ENCODE measurements around the gene M1AP.

The M1AP gene

DNA sequence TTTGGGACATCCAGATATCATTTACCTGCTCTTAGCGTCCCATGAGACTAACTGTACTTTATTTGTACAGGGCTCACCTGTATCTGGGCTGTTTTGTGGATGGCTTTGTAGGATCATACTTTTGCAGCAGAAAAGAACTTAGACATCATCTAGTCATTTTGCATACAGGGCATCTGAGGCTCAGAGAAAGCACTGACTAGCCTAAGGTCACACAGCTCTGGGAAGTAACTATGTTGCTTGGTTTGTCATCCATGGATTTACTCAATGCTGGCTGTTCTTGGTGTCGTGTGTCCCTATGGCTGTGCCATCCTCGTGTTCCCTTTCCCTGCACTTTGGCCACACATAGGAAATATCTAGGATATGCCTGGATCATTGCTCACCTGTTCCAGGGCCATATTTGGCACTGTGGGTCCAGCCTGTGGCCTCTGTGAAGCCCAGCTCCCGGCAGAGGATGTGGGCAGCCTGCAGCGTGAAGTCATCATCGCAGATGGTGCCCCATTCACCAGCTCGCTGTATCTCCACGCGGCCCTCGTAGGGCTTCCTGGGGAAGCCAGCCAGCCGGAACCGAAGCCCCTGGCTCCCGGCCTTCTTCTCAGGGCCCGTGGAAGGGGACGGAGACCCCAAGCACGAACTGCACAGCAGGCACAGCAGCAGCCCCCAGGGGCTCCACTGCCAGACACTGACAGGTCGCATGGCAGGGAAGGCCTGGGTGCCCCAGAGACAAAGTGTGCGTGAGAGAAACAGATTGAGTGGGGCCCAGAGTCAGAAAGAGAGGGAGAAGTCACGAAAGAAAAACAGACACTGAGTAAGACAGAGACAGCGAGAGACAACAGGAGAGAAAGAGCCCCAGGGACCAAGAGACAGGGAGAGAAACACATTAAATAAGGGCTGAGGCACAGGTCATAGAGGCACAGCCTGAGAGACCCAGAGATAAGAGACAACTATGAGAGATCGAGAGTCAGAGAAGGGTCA is 95.9 kb downstream of the M1AP start:
- Histone ChIP-seq H3K27me3 (ENCODE audit: control insufficient read depth in 2 of 2, insufficient read depth in 2 of 2, low read length in 2 of 2) (no peaks in the 10 kb centered on the region), H3K9me3 (ENCODE audit: control insufficient read depth in 2 of 2, low read length in 2 of 2) (no peaks in the 10 kb centered on the region), H3K36me3 (ENCODE audit: control insufficient read depth in 2 of 2, insufficient read depth in 2 of 2, low read length in 2 of 2) (peaks cover 0 to 7% of the 10 kb centered on the region in 2 donors), H3K9ac (ENCODE audit: low read depth in 1 of 2, low read length in 2 of 2) (no peak overlapping the region), H3K4me1 (ENCODE audit: control insufficient read depth in 2 of 2, insufficient read depth in 2 of 2, low read length in 2 of 2) (peaks cover 8 to 23% of the 10 kb centered on the region in 2 donors), H3K4me3 (ENCODE audit: low read length in 2 of 2) (no peak overlapping the region), H3K27ac (ENCODE audit: low read depth in 2 of 2, low read length in 2 of 2) (no peak overlapping the region)

DNA sequence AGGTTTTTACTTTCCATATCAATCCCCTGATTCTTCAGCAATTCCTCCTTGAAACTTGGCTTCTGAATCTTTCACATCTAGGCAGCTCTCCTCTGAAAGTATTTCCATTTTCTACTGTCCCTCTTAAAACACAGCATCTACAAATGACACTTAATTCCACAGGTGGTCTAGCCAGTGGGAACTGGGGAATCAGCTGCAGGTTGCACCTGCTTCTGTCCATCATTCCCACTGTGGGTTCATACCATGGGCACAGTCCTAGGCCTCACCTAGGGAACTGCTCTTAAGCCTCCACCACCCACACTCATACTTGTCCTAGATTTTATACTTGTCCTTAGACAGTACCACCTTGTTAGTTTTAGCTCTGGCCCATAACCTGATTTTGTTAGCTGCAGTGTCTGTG is 96.6 kb downstream of the M1AP start:
- H3K9ac ChIP-seq (ENCODE audit: low read depth in 1 of 2, low read length in 2 of 2), result no peak overlapping the region
- peaks cover 5 to 23% of the 10 kb centered on the region in 2 donors for H3K4me1 ChIP-seq (ENCODE audit: control insufficient read depth in 2 of 2, insufficient read depth in 2 of 2, low read length in 2 of 2)
- no peaks in the 10 kb centered on the region for H3K9me3 ChIP-seq (ENCODE audit: control insufficient read depth in 2 of 2, low read length in 2 of 2)
- H3K4me3 ChIP-seq (ENCODE audit: low read length in 2 of 2), result no peak overlapping the region
- H3K27me3 ChIP-seq (ENCODE audit: control insufficient read depth in 2 of 2, insufficient read depth in 2 of 2, low read length in 2 of 2), result no peaks in the 10 kb centered on the region
- H3K27ac ChIP-seq (ENCODE audit: low read depth in 2 of 2, low read length in 2 of 2), result no peak overlapping the region
- peaks cover 0 to 3% of the 10 kb centered on the region in 2 donors for H3K36me3 ChIP-seq (ENCODE audit: control insufficient read depth in 2 of 2, insufficient read depth in 2 of 2, low read length in 2 of 2)

DNA sequence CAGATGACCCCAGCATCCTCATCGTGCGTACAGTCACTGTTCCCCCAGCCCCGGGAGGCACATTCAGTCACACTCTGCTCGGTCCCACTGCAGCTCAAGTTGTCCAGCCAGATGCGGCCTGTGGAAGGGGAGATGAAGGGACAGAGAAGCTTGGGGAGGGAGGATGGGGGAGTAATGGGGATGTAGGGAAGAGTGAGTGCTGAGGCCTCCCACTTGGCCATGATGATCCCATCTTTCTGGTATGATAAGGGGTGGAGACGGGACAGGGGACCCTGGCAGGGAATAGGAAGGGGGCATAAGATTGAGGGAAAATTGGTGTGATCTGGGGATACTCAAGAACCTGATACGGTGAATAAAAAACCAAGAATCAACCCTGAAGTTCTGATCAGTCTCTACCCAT is 97.9 kb downstream of the M1AP start:
- H3K4me3 ChIP-seq (ENCODE audit: low read length in 2 of 2), result no peak overlapping the region
- H3K9me3 ChIP-seq (ENCODE audit: control insufficient read depth in 2 of 2, low read length in 2 of 2), result no peaks in the 10 kb centered on the region
- H3K36me3 ChIP-seq (ENCODE audit: control insufficient read depth in 2 of 2, insufficient read depth in 2 of 2, low read length in 2 of 2), result no peaks in the 10 kb centered on the region
- H3K27ac ChIP-seq (ENCODE audit: low read depth in 2 of 2, low read length in 2 of 2), result no peak overlapping the region
- peaks cover 5 to 23% of the 10 kb centered on the region in 2 donors for H3K4me1 ChIP-seq (ENCODE audit: control insufficient read depth in 2 of 2, insufficient read depth in 2 of 2, low read length in 2 of 2)
- no peak overlapping the region for H3K9ac ChIP-seq (ENCODE audit: low read depth in 1 of 2, low read length in 2 of 2)
- H3K27me3 ChIP-seq (ENCODE audit: control insufficient read depth in 2 of 2, insufficient read depth in 2 of 2, low read length in 2 of 2), result no peaks in the 10 kb centered on the region

DNA sequence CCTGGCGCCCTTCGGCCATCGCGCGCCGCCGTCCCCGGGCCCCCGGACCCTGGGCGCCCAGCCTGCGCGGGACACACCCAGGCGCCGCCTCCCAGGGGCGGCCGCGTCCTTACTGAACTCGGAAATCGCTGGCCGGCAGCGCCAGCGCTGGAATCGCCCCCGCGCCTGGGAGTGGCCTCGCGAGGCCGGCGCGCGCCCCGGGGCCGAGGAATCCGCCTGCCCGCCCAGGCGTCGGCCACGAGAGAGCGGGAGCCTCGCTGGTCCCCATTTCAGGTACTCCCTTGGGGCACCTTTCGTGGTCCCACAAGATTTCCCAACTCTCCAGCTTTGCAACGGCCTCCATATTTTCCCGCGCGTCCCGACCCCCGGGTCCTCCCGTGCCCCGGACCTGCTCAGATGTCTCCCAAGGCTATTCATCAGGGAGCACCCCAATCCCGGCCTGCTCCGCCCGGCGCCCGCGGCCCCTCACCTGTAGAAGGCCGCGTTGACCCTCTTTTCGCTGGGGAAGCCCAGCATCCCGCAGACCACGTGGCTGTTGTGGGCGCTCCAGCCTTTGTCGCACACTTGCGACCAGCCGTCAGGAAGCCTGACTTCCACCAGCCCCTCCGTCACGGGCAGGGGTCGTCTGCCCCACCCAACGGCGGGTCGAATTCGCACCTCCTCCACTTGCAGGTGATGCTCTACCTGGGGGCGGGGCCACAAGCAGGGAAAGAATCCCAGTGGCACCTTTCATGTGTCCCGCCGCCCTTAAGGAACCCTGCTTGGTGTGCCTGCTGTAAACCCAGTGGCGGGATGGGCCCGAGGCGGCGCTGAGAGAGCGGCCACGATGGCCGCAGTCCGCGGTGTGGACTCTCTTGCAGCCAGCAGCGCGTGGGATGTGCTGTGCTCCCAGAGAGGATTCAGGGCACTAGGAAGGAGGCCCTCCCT is 99.0 kb downstream of the M1AP start:
- H3K4me3 ChIP-seq (ENCODE audit: low read length in 2 of 2), result peak overlapping the region; percentile 66 to 67
- no peaks in the 10 kb centered on the region for H3K27me3 ChIP-seq (ENCODE audit: control insufficient read depth in 2 of 2, insufficient read depth in 2 of 2, low read length in 2 of 2)
- H3K27ac ChIP-seq (ENCODE audit: low read depth in 2 of 2, low read length in 2 of 2), result peak overlapping the region; percentile 43 to 57
- H3K36me3 ChIP-seq (ENCODE audit: control insufficient read depth in 2 of 2, insufficient read depth in 2 of 2, low read length in 2 of 2), result no peaks in the 10 kb centered on the region
- peak overlapping the region; percentile 52 to 74 for H3K9ac ChIP-seq (ENCODE audit: low read depth in 1 of 2, low read length in 2 of 2)
- peaks cover 5 to 23% of the 10 kb centered on the region in 2 donors for H3K4me1 ChIP-seq (ENCODE audit: control insufficient read depth in 2 of 2, insufficient read depth in 2 of 2, low read length in 2 of 2)
- no peaks in the 10 kb centered on the region for H3K9me3 ChIP-seq (ENCODE audit: control insufficient read depth in 2 of 2, low read length in 2 of 2)

DNA sequence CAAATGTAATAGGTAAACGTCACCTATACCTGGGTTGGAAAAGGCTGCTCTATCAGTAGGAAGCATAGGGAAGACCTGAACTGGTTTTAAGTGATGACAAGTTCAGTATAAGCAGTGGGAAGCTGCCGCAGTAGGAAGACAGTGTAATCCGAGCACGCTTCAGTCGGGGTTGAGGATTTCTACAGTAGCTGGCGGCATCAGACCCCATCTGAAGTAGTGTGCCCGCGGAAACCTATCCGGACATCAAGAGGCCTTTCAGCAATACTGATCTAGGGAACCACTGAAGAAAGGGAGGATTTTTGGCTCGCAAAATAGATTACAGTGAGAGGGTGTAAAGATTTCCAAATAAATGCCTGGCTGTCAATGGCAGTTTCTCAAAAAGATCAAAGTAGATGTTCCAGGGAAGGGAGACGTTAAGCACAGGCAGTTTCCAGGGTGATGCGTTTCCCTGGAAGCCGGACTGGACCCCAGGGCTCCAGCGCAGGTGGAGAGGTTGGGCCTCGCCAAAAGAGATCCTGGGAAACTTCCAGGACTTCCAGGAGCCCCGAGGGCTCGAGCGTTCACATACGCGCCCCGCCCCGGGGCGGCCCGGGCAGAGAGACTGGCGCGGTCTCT is 99.7 kb downstream of the M1AP start:
- peak overlapping the region; percentile 59 to 67 for H3K4me3 ChIP-seq (ENCODE audit: low read length in 2 of 2)
- H3K4me1 ChIP-seq (ENCODE audit: control insufficient read depth in 2 of 2, insufficient read depth in 2 of 2, low read length in 2 of 2), result peaks cover 5 to 22% of the 10 kb centered on the region in 2 donors
- no peaks in the 10 kb centered on the region for H3K27me3 ChIP-seq (ENCODE audit: control insufficient read depth in 2 of 2, insufficient read depth in 2 of 2, low read length in 2 of 2)
- H3K9me3 ChIP-seq (ENCODE audit: control insufficient read depth in 2 of 2, low read length in 2 of 2), result no peaks in the 10 kb centered on the region
- no peaks in the 10 kb centered on the region for H3K36me3 ChIP-seq (ENCODE audit: control insufficient read depth in 2 of 2, insufficient read depth in 2 of 2, low read length in 2 of 2)
- H3K27ac ChIP-seq (ENCODE audit: low read depth in 2 of 2, low read length in 2 of 2), result peak overlapping the region; percentile 43 to 57
- peak overlapping the region; percentile 49 to 74 for H3K9ac ChIP-seq (ENCODE audit: low read depth in 1 of 2, low read length in 2 of 2)

DNA sequence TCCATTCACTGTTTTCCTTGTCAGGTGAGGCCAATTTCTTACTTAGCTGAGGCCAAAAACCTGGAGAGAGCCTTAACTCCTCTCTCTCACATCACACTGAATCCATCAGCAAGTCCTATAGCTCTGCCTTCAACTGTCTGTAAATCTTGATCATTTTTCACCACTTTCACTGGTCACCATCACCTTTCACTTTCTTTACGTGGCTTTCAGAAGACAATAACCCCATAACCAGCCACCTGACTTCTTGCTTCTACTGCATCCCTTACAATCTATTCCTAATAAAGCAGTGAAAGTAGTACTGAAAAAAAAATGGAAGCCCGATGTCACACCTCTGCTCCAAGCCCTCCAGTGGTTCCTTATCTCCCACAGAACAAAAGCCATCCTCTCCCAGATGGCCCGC is 102.1 kb downstream of the M1AP start:
- no peaks in the 10 kb centered on the region for H3K27me3 ChIP-seq (ENCODE audit: control insufficient read depth in 2 of 2, insufficient read depth in 2 of 2, low read length in 2 of 2)
- H3K9ac ChIP-seq (ENCODE audit: low read depth in 1 of 2, low read length in 2 of 2), result no peak overlapping the region
- peaks cover 5 to 19% of the 10 kb centered on the region in 2 donors for H3K4me1 ChIP-seq (ENCODE audit: control insufficient read depth in 2 of 2, insufficient read depth in 2 of 2, low read length in 2 of 2)
- H3K36me3 ChIP-seq (ENCODE audit: control insufficient read depth in 2 of 2, insufficient read depth in 2 of 2, low read length in 2 of 2), result no peaks in the 10 kb centered on the region
- no peak overlapping the region for H3K27ac ChIP-seq (ENCODE audit: low read depth in 2 of 2, low read length in 2 of 2)
- H3K4me3 ChIP-seq (ENCODE audit: low read length in 2 of 2), result no peak overlapping the region
- H3K9me3 ChIP-seq (ENCODE audit: control insufficient read depth in 2 of 2, low read length in 2 of 2), result no peaks in the 10 kb centered on the region

DNA sequence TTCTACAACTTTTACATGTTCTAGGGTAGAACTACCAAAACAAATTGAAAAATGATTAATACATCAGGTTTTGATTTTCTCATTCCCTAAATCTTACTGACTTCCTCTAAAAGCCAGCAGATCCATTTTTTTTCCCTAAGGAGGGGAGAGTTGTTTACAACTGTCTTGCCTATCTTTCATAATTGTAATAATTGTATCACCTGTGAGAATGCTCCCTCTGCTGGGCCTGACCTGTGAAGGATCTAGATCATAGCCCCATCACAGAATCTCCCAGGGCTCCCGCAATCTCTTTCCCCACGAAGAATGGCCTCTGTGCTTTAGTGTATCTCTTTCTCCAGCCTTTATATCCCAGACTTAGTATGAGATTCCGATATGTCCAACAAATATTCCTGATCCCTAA is 103.5 kb downstream of the M1AP start:
- no peak overlapping the region for H3K9ac ChIP-seq (ENCODE audit: low read depth in 1 of 2, low read length in 2 of 2)
- no peaks in the 10 kb centered on the region for H3K27me3 ChIP-seq (ENCODE audit: control insufficient read depth in 2 of 2, insufficient read depth in 2 of 2, low read length in 2 of 2)
- H3K4me1 ChIP-seq (ENCODE audit: control insufficient read depth in 2 of 2, insufficient read depth in 2 of 2, low read length in 2 of 2), result peaks cover 1 to 13% of the 10 kb centered on the region in 2 donors
- no peak overlapping the region for H3K27ac ChIP-seq (ENCODE audit: low read depth in 2 of 2, low read length in 2 of 2)
- H3K9me3 ChIP-seq (ENCODE audit: control insufficient read depth in 2 of 2, low read length in 2 of 2), result no peaks in the 10 kb centered on the region
- no peaks in the 10 kb centered on the region for H3K36me3 ChIP-seq (ENCODE audit: control insufficient read depth in 2 of 2, insufficient read depth in 2 of 2, low read length in 2 of 2)
- no peak overlapping the region for H3K4me3 ChIP-seq (ENCODE audit: low read length in 2 of 2)

DNA sequence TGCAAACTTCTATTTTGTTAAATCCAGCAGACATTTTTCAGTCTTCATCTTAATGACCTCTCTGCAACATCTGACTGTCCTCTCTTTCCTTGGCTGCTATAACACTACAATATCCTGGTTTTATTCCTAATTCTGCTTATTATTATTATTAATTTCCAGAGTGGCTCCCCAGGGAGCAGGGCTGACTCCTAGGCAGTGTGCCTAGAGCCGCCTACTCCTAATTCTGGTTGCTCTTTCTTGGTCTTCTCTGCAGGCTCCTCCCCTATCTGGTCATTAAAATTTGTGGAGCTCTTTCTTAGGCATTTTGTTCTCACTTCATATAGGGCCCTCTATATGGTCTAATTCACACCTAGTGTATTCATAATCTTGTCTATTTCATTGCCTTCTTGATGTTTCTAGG is 105.2 kb downstream of the M1AP start:
- H3K27me3 ChIP-seq (ENCODE audit: control insufficient read depth in 2 of 2, insufficient read depth in 2 of 2, low read length in 2 of 2), result no peaks in the 10 kb centered on the region
- no peaks in the 10 kb centered on the region for H3K4me1 ChIP-seq (ENCODE audit: control insufficient read depth in 2 of 2, insufficient read depth in 2 of 2, low read length in 2 of 2)
- no peak overlapping the region for H3K4me3 ChIP-seq (ENCODE audit: low read length in 2 of 2)
- no peak overlapping the region for H3K9ac ChIP-seq (ENCODE audit: low read depth in 1 of 2, low read length in 2 of 2)
- no peak overlapping the region for H3K27ac ChIP-seq (ENCODE audit: low read depth in 2 of 2, low read length in 2 of 2)
- H3K36me3 ChIP-seq (ENCODE audit: control insufficient read depth in 2 of 2, insufficient read depth in 2 of 2, low read length in 2 of 2), result no peaks in the 10 kb centered on the region
- no peaks in the 10 kb centered on the region for H3K9me3 ChIP-seq (ENCODE audit: control insufficient read depth in 2 of 2, low read length in 2 of 2)

DNA sequence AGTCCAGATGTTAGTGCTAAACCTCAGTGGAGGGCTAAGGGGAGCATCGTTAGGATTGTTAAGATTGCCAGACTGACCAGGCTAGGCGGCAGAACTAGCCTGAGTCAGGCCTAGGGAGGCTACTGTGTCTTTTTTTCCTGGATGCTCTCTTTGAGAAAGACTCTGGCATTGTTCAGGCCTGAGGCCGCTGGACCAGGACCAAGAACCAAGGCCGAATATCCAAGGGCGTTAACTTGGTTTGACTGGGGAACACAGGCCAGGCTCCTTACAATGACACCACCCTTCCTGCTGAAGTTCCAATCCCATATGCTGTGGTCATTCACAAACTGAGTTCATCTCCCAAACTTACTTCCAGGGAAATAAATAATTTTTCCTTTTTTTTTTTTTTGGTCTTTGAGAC is 107.8 kb downstream of the M1AP start:
- no peaks in the 10 kb centered on the region for H3K4me1 ChIP-seq (ENCODE audit: control insufficient read depth in 2 of 2, insufficient read depth in 2 of 2, low read length in 2 of 2)
- H3K4me3 ChIP-seq (ENCODE audit: low read length in 2 of 2), result no peak overlapping the region
- no peak overlapping the region for H3K9ac ChIP-seq (ENCODE audit: low read depth in 1 of 2, low read length in 2 of 2)
- no peaks in the 10 kb centered on the region for H3K9me3 ChIP-seq (ENCODE audit: control insufficient read depth in 2 of 2, low read length in 2 of 2)
- no peaks in the 10 kb centered on the region for H3K36me3 ChIP-seq (ENCODE audit: control insufficient read depth in 2 of 2, insufficient read depth in 2 of 2, low read length in 2 of 2)
- H3K27ac ChIP-seq (ENCODE audit: low read depth in 2 of 2, low read length in 2 of 2), result peak overlapping the region in 1 of 2 donors; percentile 20
- no peaks in the 10 kb centered on the region for H3K27me3 ChIP-seq (ENCODE audit: control insufficient read depth in 2 of 2, insufficient read depth in 2 of 2, low read length in 2 of 2)

Data from mucosa of rectum (tissue), 2 donors.